GM12891 (cell line): ENCODE data around the gene SAC3D1.

ENCODE experiments used
- PAX5 ChIP-seq: IDR thresholded peaks from 2 replicates; pipeline ENCODE4 v1.6.1; 2011; ENCODE audit warnings: low read length, moderate library complexity, mild to moderate bottlenecking; ENCODE audit not compliant: insufficient read depth, severe bottlenecking
- POLR2A ChIP-seq: IDR thresholded peaks from 2 replicates; pipeline ENCODE4 v1.6.1; 2011; ENCODE audit warnings: low read depth, low read length, control low read depth
- POLR2AphosphoS5 ChIP-seq: IDR thresholded peaks from 2 replicates; pipeline ENCODE4 v1.6.1; 2011; ENCODE audit warnings: low read depth, low read length, control low read depth
- SPI1 ChIP-seq: IDR thresholded peaks from 2 replicates; pipeline ENCODE4 v1.6.1; 2011; ENCODE audit warnings: low read depth, low read length, control low read depth
- TAF1 ChIP-seq: IDR thresholded peaks from 2 replicates; pipeline ENCODE4 v1.6.1; 2011; ENCODE audit warnings: low read depth, low read length, control low read depth

DNA sequence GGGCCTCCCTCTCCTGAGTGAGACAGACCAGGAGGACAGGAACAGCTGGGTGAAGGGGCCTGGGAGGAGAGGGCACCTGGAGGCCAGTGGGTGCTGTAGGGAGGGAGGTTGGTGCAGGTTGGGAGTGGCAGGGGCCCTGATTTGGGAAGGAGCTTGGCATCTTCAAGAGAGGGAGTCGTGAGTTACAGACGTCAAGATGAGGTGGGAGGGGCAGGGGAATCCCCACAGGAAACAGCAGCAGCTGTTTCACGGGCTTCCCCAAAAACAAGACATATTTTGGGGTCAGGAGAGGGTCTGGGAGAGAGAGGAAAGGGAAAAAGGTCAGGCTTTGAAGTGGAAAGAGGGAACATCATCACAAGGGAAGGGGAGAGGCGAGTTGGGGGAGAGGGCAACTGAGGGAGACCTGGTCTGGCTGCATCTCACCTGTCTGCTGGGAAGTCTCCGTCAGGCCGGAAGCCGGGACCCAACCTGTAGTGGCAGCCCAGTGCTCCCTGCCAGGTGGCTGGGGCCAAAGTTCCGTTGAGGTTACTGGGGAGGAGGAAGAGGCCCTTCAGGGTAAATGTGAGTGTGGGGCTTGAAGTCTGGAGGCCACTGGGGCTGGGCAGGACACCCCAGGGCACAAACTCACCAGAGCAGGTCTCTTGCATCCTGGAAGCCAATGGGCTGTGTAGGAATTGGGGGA, 13.0 kb downstream of the SAC3D1 start:
- TF ChIP-seq POLR2A (no peak), POLR2AphosphoS5 (no peak), TAF1 (no peak), PAX5 (no peak), SPI1 (no peak)
